Immature natural killer cell (primary cell): Measurements from ENCODE around the gene ACTN1. TPM values are rescaled to one million over a fixed set of nuclear protein-coding genes. Genes with fewer than 3 reads are reported as not detected.

ENCODE experiments used
- DNase-seq, 3 donors: peaks; one replicate each; pipeline ENCODE4 v3.0.0; 2022; ENCODE audit warnings: mixed read lengths in 1 of 3
- H3K27ac Mint-ChIP-seq, 6 donors: one replicate each; pipeline ENCODE4 v1.8.0; 2020; ENCODE audit warnings: mixed read lengths in 6 of 6, mild to moderate bottlenecking in 5 of 6, inconsistent platforms in 4 of 6, moderate library complexity in 3 of 6
- H3K27me3 Mint-ChIP-seq, 3 donors: one replicate each; pipeline ENCODE4 v1.8.0; 2020 to 2021; ENCODE audit warnings: low read depth in 3 of 3, mild to moderate bottlenecking in 3 of 3, mixed read lengths in 3 of 3, moderate library complexity in 3 of 3, inconsistent platforms in 1 of 3
- H3K36me3 Mint-ChIP-seq, 3 donors: one replicate each; pipeline ENCODE4 v1.8.0; 2020; ENCODE audit warnings: mixed read lengths in 3 of 3, inconsistent platforms in 2 of 3, mild to moderate bottlenecking in 2 of 3
- H3K4me1 Mint-ChIP-seq, 2 donors: one replicate each; pipeline ENCODE4 v1.8.0; 2020; ENCODE audit warnings: inconsistent platforms in 2 of 2, mild to moderate bottlenecking in 2 of 2, mixed read lengths in 2 of 2, moderate library complexity in 1 of 2
- H3K4me3 Mint-ChIP-seq, 5 donors: one replicate each; pipeline ENCODE4 v1.8.0; 2020; ENCODE audit warnings: mild to moderate bottlenecking in 5 of 5, mixed read lengths in 5 of 5, inconsistent platforms in 3 of 5, moderate library complexity in 3 of 5
- H3K9me3 Mint-ChIP-seq, 6 donors: one replicate each; pipeline ENCODE4 v1.8.0; 2020; ENCODE audit warnings: mild to moderate bottlenecking in 6 of 6, mixed read lengths in 6 of 6, inconsistent platforms in 4 of 6, moderate library complexity in 3 of 6
- polyA plus RNA-seq, 3 donors: library from polyadenylated mRNA; unstranded; fragments of 300-500 nt; fragmentation: Illumina TruSeq; gene quantifications; one replicate each; pipeline ENCODE4 v1.2.3, GENCODE V29; 2021

The ACTN1 gene
- polyA plus RNA-seq, 3 donors from 2014 or later, result 5.2 to 9.7 (median 9.3) TPM

DNA sequence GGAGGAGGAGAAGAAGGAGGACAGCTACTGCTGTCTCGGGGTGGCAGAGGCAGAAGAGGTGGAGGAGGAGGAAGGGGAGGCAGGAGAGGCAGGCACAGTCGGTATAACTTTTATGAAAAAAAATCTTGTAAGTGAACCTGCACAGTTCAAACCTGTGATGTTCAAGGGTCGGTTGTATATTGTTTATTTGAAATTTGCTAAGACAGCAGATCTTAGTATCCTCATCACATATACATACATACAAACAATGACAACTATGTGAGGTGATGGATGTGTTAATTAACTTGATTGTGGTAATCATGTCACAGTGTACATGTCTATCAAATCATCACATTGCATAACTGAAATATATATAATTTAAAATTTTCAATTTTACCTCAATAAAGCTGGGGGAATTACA is 19.0 kb downstream of the ACTN1 start:
- Mint-ChIP-seq H3K4me1 (no peaks in the 10 kb centered on the region), H3K4me3 (no peak overlapping the region), H3K27ac (no peak overlapping the region)

GRCh38 chr14:68959035-68959434 is 20.1 kb downstream of the ACTN1 start:
- DNase-seq, result no peak
- Mint-ChIP-seq H3K4me1 (no peaks in the 10 kb centered on the region), H3K27me3 (peaks cover 0 to 4% (median 1%) of the 10 kb centered on the region in 3 donors), H3K9me3 (peaks cover 0 to 2% (median 0%) of the 10 kb centered on the region in 6 donors), H3K36me3 (no peaks in the 10 kb centered on the region), H3K27ac (no peak overlapping the region), H3K4me3 (peak overlapping the region in 1 of 5 donors; percentile 12)

More for the DNA sequence above, 19.0 kb downstream of the ACTN1 start:
- Mint-ChIP-seq H3K27me3 (peaks cover 0 to 4% (median 1%) of the 10 kb centered on the region in 3 donors), H3K36me3 (no peaks in the 10 kb centered on the region), H3K9me3 (peaks cover 0 to 2% (median 0%) of the 10 kb centered on the region in 6 donors)
- DNase-seq, result no peak

DNA sequence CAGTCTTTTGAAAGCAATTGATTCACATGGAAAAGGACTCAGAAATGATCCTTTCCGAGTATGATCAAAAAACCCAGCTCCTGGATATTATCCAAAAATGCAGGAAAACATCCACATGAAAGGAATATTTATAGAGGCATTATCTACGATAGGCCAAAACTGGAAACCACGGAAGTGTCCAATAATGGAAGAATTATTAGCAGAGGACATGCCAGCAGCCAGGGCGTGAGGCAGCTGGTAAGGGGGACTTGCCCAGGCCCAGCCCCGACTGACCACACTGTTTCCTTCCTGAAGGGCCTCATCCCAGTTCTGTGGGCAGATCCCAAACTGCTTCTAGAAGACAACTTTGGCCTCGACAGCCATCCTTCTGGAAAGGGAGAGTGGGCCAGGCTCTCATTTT is 20.5 kb downstream of the ACTN1 start:
- Mint-ChIP-seq H3K4me3 (no peak overlapping the region), H3K9me3 (peaks cover 0 to 2% (median 0%) of the 10 kb centered on the region in 6 donors), H3K4me1 (no peaks in the 10 kb centered on the region), H3K36me3 (no peaks in the 10 kb centered on the region), H3K27me3 (peaks cover 0 to 4% (median 1%) of the 10 kb centered on the region in 3 donors), H3K27ac (no peak overlapping the region)
- DNase-seq, result no peak

DNA sequence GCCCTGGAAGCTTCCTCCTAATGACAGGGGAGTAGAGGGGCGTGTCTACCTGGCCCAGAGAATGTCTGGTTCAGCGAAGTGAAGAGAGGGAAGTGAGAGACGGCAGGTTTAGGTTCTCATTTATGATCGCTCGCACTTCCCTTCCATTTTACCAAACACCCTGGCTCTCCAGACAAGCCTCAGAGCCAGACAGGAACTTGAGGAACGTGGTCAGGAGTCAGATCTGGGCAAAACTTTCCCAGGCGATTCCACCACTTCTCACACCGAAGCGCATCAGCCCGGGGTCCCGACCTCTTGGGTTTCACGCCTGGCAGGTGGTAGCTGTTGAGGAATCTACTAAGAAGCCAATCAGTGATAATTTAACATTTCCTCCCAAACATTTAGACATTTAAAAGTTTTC is 21.3 kb downstream of the ACTN1 start:
- Mint-ChIP-seq H3K4me3 (no peak overlapping the region), H3K27ac (no peak overlapping the region), H3K27me3 (peaks cover 0 to 4% (median 1%) of the 10 kb centered on the region in 3 donors), H3K4me1 (no peaks in the 10 kb centered on the region), H3K36me3 (no peaks in the 10 kb centered on the region), H3K9me3 (no peaks in the 10 kb centered on the region)
- no peak for DNase-seq

DNA sequence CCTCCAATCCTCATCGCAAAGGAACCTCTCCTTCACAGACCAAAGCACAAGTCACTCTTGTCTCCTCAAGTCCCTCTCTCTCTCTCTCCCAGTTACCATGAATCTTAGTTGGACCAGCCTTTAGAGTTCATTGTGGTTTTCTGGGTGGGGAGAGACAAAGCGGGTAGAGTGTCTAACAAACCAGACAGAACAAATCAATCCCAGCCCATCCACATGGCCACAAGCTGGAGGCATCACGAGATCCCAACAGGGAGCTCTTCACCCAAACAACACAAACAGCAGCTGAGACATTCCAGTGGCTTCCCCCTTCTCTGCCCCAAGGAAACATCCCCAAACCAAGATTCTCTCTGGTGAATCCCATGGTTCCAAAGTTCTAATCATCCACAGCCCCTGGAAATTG is 22.4 kb downstream of the ACTN1 start:
- Mint-ChIP-seq H3K4me3 (no peak overlapping the region), H3K27me3 (peaks cover 0 to 2% (median 1%) of the 10 kb centered on the region in 3 donors), H3K9me3 (no peaks in the 10 kb centered on the region), H3K36me3 (no peaks in the 10 kb centered on the region), H3K27ac (no peak overlapping the region), H3K4me1 (no peaks in the 10 kb centered on the region)
- no peak for DNase-seq

DNA sequence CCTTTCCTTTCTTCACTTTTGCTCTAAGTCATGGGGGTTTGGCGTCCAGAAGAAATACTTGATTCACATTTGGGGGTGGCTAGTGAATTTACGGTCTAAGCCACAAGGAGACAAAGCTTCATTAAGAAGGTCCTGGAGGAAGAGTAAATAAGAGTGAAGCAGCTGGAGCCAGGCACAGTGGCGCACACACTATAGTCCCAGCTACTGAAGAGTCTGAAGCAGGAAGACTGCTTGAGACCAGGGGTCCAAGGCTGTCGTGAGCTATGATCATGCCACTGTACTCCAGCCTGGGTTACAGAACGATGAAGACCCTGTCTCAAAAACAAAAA is 23.3 kb downstream of the ACTN1 start:
- DNase-seq, result no peak
- Mint-ChIP-seq H3K27me3 (peaks cover 0 to 2% (median 0%) of the 10 kb centered on the region in 3 donors), H3K27ac (no peak overlapping the region), H3K9me3 (no peaks in the 10 kb centered on the region), H3K36me3 (no peaks in the 10 kb centered on the region), H3K4me3 (no peak overlapping the region), H3K4me1 (no peaks in the 10 kb centered on the region)

DNA sequence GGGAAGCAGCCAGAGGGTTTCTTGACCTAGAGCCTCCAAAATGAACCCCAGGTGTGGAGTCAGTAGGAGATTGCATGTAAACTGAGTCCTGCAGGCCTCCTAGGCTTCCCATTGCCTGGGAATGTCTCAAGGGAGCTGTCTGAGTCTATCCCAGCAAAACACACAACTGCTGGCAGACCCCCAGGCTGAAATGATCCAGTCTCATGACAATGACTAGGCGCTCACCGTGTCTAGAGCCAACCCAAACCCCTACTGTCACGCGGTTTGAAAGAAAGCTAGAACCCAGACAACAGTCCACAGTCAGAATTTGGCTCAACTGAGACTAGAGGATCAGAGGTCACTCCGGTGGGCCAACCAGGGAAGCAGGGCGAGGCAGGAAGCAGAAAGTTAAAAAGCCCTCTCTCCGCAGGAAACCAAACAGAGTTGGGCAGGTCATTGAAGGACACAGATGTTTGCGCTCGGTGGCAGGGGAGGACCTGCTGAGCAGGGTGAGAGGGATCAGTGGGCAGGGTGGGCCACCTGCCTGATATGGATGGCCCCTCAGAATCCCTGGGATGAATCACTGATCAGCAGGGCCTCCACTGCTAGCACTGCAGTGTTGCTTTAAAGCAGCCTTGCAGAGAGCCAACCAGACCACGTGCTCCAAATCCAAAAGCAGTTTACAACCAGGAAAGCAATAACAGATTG is 23.8 kb downstream of the ACTN1 start:
- Mint-ChIP-seq H3K9me3 (no peaks in the 10 kb centered on the region), H3K4me3 (no peak overlapping the region), H3K4me1 (no peaks in the 10 kb centered on the region)

GRCh38 chr14:68953196-68953555 is 25.9 kb downstream of the ACTN1 start:
- no peaks in the 10 kb centered on the region for H3K9me3 Mint-ChIP-seq
- no peak overlapping the region for H3K4me3 Mint-ChIP-seq
- H3K27ac Mint-ChIP-seq, result no peak overlapping the region
- no peak for DNase-seq
- peaks cover 0 to 2% (median 0%) of the 10 kb centered on the region in 3 donors for H3K27me3 Mint-ChIP-seq
- no peaks in the 10 kb centered on the region for H3K36me3 Mint-ChIP-seq
- no peaks in the 10 kb centered on the region for H3K4me1 Mint-ChIP-seq

More for the DNA sequence above, 23.8 kb downstream of the ACTN1 start:
- H3K27me3 Mint-ChIP-seq, result peaks cover 0 to 2% (median 0%) of the 10 kb centered on the region in 3 donors
- no peak overlapping the region for H3K27ac Mint-ChIP-seq
- no peak for DNase-seq
- H3K36me3 Mint-ChIP-seq, result no peaks in the 10 kb centered on the region

DNA sequence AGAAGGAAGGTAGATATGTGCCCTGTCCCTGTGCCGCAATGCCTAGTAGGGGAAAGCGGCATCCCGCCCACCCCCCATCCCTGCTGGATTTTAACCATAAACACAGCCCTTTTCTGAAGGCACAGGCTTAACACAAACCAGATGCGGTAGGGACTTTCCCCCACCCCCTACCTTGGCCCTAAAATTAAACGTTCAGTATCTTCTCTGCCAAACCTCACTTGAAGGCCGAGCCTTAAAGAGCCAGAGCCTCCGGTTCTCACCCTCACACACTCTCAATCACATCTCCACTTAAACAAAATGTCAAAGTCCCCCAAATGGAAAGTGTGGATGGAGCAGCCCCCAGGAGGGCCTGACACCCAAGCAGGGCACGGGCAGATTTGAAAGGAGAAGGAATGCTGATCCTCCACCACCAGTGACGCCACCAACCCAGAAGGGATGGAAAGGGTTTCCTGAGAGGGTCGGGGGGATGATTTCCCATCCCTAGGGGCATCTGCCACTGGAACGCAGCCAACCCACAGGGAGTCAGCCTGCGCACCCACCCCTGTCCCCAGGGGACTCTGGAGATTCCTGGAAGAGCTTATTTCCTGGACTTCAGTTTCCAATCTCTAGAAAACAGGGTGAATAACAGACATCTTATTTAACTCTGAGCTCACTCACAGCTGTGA is 26.4 kb downstream of the ACTN1 start:
- H3K9me3 Mint-ChIP-seq, result no peaks in the 10 kb centered on the region
- DNase-seq, result no peak
- no peaks in the 10 kb centered on the region for H3K36me3 Mint-ChIP-seq
- no peak overlapping the region for H3K4me3 Mint-ChIP-seq
- H3K27ac Mint-ChIP-seq, result no peak overlapping the region
- no peaks in the 10 kb centered on the region for H3K4me1 Mint-ChIP-seq
- peaks cover 0 to 2% (median 0%) of the 10 kb centered on the region in 3 donors for H3K27me3 Mint-ChIP-seq

DNA sequence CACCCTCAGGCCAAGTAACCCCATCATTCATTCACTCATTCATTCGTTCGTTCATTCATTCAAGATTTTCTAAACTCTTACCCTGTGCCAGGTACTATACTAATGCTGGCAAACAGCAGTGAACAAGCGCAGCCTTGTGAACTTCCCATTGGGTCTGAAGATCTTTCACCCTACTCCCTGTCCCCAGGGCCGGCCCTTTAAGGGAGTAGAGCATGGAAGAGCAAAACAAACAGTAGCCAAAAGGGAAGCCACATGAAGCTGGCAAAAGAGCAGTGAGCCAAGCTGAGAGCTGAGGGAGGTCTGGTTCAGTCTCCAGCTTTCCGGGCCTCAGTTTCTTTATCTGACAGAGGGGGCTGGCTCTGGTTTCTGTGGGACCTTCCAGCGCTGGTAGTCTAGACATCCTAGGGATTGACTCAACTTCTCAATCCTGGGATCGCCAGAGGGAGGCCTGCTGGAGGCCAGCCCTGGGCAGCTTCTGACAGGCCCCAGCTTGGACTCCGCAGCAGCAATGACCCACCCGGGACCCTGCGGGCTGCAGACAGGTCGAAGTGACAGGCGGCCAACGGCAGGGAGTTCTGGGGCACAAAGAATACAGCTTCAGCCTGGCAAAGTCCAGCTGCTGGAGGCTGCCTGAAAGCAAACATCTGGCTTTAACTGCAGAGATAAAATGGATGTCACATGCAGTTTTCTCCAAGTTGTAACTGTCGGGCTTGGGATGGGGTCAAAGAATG is 27.1 kb downstream of the ACTN1 start:
- Mint-ChIP-seq H3K9me3 (no peaks in the 10 kb centered on the region), H3K4me3 (no peak overlapping the region), H3K36me3 (no peaks in the 10 kb centered on the region), H3K4me1 (no peaks in the 10 kb centered on the region), H3K27me3 (peaks cover 0 to 3% (median 0%) of the 10 kb centered on the region in 3 donors), H3K27ac (no peak overlapping the region)
- DNase-seq, result no peak

- H3K27ac Mint-ChIP-seq, result no peak overlapping the region
- H3K4me1 Mint-ChIP-seq, result no peaks in the 10 kb centered on the region
- no peak for DNase-seq
These were observed 27.9 kb downstream of the ACTN1 start for GRCh38 chr14:68951035-68951797.

DNA sequence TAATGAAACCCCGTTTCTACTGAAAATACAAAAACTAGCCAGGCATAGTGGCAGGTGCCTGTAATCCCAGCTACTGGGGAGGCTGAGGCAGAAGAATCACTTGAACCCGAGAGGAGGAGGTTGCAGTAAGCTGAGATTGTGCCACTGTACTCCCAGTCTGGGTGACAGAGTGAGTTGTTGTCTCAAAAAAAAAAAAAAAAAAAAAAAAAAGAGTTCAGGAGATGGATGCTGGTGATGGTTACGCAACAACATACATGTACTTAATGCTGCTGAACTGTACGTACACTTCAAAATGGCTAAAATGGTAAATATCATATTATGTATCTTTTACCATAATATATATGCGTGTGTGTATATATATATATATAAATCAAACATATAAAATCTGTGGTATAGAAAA is 29.0 kb downstream of the ACTN1 start:
- H3K9me3 Mint-ChIP-seq, result no peaks in the 10 kb centered on the region
- H3K36me3 Mint-ChIP-seq, result peaks cover 0 to 4% (median 0%) of the 10 kb centered on the region in 3 donors
- H3K27ac Mint-ChIP-seq, result no peak overlapping the region
- no peak overlapping the region for H3K4me3 Mint-ChIP-seq
- H3K27me3 Mint-ChIP-seq, result peaks cover 0 to 1% (median 0%) of the 10 kb centered on the region in 3 donors
- no peak for DNase-seq
- H3K4me1 Mint-ChIP-seq, result no peaks in the 10 kb centered on the region

More at GRCh38 chr14:68951035-68951797, 27.9 kb downstream of the ACTN1 start:
- H3K4me3 Mint-ChIP-seq, result no peak overlapping the region
- no peaks in the 10 kb centered on the region for H3K9me3 Mint-ChIP-seq
- H3K36me3 Mint-ChIP-seq, result no peaks in the 10 kb centered on the region
- H3K27me3 Mint-ChIP-seq, result peaks cover 0 to 1% (median 0%) of the 10 kb centered on the region in 3 donors

GRCh38 chr14:68949601-68949965 is 29.5 kb downstream of the ACTN1 start:
- Mint-ChIP-seq H3K27me3 (peaks cover 0 to 1% (median 0%) of the 10 kb centered on the region in 3 donors), H3K4me1 (no peaks in the 10 kb centered on the region), H3K4me3 (no peak overlapping the region), H3K27ac (no peak overlapping the region), H3K36me3 (peaks cover 0 to 5% (median 0%) of the 10 kb centered on the region in 3 donors), H3K9me3 (no peaks in the 10 kb centered on the region)
- DNase-seq, result no peak
